LNCAP (cell line): ENCODE data around the gene KRT86.

ENCODE experiments used
- TF ChIP-seq, protein P1 (sequence below): fragments of 450-650 bp; IDR thresholded peaks from 2 replicates; pipeline ENCODE4 v1.5.1; 2017; ENCODE audit warnings: mild to moderate bottlenecking

Gene KRT86

DNA sequence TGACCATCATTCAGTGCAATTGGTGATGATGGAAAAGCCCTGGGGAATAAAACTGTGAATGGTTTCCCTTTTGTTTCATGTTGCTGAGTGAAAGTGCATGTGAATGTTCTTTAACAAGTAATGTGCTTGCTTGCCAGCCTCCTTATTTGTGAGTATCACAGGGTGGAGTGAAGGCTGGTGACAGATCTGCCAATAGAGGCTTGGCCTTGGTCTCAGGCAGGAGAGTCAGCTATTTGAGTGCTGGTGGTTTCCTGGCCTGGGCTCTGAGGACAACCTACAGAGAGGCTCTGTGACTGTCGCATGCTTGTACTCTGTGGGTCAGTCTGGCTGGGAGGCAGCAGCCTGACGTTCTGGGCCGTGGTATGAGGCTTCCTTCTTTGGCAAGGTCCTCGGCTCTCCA is 72.1 kb downstream of the KRT86 start:
- TF ChIP-seq, protein P1, sequence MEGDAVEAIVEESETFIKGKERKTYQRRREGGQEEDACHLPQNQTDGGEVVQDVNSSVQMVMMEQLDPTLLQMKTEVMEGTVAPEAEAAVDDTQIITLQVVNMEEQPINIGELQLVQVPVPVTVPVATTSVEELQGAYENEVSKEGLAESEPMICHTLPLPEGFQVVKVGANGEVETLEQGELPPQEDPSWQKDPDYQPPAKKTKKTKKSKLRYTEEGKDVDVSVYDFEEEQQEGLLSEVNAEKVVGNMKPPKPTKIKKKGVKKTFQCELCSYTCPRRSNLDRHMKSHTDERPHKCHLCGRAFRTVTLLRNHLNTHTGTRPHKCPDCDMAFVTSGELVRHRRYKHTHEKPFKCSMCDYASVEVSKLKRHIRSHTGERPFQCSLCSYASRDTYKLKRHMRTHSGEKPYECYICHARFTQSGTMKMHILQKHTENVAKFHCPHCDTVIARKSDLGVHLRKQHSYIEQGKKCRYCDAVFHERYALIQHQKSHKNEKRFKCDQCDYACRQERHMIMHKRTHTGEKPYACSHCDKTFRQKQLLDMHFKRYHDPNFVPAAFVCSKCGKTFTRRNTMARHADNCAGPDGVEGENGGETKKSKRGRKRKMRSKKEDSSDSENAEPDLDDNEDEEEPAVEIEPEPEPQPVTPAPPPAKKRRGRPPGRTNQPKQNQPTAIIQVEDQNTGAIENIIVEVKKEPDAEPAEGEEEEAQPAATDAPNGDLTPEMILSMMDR = no peak

DNA sequence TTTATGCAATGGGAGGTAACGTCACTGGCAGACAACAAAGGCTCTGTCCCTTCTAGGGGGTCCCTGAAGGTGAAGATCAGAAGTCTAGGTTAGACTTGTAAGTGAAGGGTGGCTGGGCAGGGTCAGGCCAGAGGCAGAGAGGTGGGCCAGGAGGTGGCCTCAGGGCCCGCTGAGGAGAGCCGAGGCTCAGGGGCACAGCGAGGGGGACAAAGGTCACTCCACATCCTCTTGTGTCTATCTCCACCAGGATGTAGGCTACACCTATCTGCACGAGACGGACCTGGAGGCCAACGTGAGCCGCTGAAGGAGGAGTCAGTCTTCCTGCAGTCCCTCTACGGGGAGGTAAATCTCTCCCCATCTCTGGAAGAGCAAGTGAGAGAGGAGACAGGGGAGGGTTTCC is 72.6 kb downstream of the KRT86 start:
- TF ChIP-seq, protein P1 = no peak

DNA sequence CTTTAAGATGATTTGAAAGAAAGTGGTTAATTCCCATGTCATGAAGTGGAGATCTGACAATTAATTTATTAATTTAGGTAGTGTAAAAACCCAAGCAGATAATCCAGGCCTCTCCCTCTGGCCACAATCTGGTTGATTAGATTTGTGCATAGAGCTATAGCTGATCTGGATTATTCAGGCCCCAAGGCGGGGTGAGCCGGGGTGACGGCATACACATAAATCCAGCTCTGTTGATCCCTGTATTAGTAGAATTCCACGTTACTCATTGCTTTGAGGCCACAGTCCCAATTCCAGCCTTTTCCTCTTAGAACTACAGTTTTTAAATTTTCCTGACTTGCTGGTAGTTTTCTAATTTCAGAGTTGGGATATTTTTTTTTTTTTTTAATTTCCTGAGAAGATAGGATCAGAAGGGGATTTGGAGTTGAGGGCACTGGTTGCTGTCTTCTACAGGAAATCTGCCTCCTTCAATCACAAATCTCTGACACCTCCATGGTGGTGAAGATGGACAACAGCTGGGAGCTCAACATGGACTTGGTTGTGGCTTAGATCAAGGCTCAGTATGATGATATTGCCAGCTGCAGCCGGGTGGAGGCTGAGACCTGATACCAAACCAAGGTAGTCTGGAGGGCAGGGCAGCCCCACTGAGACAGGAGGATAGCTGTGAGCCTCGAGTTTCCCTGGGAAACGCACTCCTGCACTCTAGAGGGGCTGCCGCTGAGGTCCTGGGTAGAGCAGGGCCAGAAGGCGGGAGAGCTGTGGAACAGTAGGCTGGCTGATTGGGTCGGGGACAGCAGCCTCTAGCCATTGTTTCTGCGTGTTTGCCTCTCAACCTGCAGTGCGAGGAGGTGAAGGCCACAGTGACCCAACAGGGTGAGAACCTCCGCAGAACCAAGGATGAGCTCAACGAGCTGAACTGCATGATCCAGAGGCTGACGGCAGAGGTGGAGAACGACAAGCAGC is 73.4 kb downstream of the KRT86 start:
- TF ChIP-seq, protein P1 = no peak

DNA sequence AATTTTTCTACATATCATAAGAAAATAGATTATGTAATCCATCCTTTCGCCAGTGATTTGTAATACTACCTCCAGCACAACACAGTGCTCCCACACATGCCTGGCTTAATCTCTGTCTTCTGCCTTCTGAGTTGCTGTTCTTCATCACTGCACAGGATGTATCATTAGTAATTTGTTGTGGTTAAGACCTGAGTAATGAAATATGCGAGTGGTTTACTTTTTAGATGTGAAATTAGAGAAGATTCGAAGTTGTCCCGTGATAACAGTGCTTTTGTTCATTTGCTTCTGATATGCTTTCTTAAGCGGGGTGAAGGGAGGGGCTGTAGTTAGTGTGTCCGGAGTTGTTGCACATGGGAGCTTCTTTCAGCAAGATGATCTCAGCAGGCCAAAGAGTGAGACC is 74.8 kb downstream of the KRT86 start:
- TF ChIP-seq, protein P1 = no peak

DNA sequence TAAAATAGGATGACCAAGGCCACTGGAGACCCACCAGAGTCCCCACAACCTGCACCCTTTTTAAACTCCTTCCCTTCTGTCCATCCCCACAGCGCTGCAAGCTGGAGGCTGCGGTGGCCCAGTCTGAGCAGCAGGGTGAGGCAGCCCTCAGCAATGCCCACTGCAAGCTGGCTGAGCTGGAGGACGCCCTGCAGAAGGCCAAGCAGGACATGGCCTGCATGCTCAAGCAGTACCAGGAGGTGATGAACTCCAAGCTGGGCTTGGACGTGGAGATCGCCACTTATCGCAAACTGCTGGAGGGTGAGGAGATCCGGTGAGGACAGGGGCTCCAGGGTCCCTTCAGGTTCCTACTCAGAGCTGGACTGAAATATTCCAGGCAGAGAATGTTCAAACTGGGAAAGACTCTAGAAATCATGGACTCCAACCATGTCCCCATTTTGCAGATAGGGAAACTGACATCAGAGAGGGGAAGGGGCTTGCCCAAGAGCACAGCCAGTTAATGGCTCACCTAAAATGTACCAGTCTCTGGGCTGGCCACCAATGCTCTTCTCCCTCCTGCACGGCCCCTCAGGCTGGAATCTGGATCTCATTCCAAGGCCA is 75.7 kb downstream of the KRT86 start:
- TF ChIP-seq, protein P1 = no peak

DNA sequence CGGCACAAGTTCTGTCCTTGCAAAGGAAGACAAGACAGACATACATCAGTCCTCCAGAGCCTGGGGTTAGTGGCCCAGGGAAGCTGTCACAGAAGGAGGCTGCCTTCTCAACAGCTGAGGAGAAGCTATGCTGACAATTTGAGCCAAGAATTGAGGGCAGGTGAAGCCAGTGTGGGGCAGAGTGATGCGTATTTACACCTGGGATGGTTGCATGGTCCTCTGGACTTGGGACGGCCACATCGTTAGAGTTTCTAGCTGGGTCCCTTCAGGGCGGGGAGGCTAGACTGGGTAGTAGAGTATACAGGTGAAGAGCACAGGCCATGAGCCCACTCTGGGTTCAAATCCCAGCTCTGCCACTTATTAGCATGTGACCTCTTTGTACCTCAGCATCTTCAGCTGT is 76.3 kb downstream of the KRT86 start:
- TF ChIP-seq, protein P1 = no peak

DNA sequence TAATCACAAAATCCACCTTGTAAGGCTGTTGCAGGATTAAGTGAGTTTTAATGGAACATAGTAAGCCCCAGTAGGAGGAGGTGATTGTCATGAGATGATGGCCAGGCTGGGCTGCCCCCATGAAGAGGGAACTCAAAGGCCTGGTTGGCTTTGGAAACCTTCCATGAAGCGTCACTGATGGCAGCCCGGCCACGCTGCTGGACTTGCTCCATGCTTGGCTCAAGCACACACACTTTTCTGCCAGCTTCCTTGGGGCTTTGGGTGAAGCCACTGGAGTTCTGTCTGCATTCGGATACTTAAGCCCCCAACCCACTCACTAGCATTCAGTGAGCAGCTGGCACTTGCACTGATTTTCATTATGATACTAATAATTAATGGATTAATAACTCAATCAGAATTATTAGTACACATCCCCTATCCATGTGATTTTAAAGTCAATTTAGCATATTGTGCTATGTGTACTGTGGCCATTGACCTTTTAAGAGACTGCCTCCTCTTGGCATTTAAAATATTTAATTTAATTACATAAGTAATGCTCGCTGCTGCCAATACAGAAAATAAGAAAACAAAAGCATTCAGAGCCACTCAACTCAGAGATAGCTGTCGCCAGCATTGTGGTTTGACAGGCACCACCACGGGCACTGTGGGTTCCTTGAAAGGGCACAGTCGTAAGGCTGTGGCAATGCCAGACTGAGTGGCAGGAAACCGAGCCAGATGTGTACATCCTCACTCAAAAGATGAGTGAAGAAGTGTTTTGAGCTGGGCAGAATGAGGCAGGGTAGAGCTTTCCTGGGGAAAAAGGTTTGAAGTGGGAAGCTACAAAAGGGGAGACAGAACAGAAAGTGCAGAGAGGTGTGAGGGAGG is 77.0 kb downstream of the KRT86 start:
- TF ChIP-seq, protein P1 = no peak
